ENCODE data around the gene SCN1A. TPM values are rescaled to one million over a fixed set of nuclear protein-coding genes. Genes with fewer than 3 reads are reported as not detected.

Gene SCN1A
- total RNA-seq, 6 donors from 2014 or later = 11.5 to 42.2 (median 17.6) TPM

DNA sequence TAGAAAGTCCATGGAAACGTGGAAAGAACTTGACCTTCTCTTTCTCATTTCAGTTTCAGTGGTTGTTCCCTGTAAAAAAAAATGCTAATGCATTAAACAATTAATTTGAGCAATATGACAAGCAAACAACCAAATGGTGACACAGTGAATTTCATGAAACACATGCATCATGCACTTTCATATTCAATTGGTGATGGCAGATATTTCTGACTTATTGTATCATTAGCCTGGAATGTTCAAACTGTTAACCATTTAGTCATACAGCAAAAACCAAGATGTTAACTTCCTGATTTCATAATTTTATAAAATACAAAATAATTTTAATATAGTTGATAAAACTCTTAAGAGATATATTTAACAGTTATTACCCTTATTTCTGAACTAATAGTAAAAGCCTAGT lies 85.5 kb downstream of the SCN1A start:
- ATAC-seq (ENCODE audit: low FRiP score in 2 of 2) = no peak
- Histone ChIP-seq H3K27me3 (no peaks in the 10 kb centered on the region), H3K9me3 (no peaks in the 10 kb centered on the region), H3K36me3 (no peaks in the 10 kb centered on the region), H3K4me3 (no peak overlapping the region), H3K27ac (no peak overlapping the region), H3K4me1 (no peaks in the 10 kb centered on the region)
- WGBS, 2 donors = 71 to 83% methylated on average over 1 of the region's 1 CpG
- DNase-seq = no peak
- TF ChIP-seq POLR2AphosphoS5 (IDR thresholded peaks at IDR 0.05) (no peak), POLR2A (IDR thresholded peaks at IDR 0.05) (no peak), EP300 (IDR thresholded peaks at IDR 0.05) (no peak), CTCF (IDR thresholded peaks at IDR 0.05) (no peak)

DNA sequence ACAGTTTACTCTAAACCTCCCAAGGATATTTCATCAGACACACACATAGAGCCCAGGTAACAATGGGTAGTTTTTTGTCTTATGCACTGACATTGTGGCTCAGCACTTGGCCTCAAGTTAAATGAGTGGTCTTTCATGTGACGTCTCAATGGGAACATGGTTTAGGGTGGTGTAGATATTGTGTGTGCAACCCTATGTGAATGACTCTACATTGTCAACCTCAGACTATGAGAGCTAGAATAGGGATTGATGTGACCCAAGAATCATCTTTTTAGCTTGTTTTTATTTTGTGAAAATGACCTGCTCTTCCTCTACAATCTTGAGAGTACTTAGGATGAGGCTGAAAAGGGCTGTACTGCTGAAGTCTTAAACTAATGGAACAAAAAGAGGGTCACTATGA lies 86.2 kb downstream of the SCN1A start:
- Histone ChIP-seq H3K36me3 (no peaks in the 10 kb centered on the region), H3K9me3 (no peaks in the 10 kb centered on the region), H3K27ac (no peak overlapping the region), H3K4me3 (no peak overlapping the region), H3K4me1 (no peaks in the 10 kb centered on the region), H3K27me3 (no peaks in the 10 kb centered on the region)
- ATAC-seq (ENCODE audit: low FRiP score in 2 of 2) = no peak
- DNase-seq = no peak
- WGBS, 2 donors = 89 to 100% methylated on average over 1 of the region's 1 CpG
- TF ChIP-seq EP300 (IDR thresholded peaks at IDR 0.05) (no peak), POLR2AphosphoS5 (IDR thresholded peaks at IDR 0.05) (no peak), CTCF (IDR thresholded peaks at IDR 0.05) (no peak), POLR2A (IDR thresholded peaks at IDR 0.05) (no peak)

DNA sequence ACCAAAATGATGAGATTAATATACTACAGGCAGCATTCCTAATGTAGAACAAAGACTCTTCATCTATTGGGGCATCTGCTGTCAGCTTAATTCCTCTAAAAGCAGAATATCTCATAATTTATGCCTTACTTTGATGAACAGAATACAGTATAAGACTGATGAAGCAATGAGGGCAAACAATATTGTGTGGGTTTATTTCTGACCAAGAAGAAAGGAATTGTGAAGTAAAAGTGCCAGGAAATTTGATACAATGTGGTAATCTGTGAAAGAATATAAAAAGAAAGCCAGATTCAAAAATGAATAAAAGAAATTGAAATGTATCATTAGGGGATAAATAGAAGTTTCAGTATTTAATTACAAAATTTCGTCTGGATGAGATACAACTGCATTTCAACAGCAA lies 95.5 kb downstream of the SCN1A start:
- Histone ChIP-seq H3K36me3 (no peaks in the 10 kb centered on the region), H3K4me1 (no peaks in the 10 kb centered on the region), H3K27ac (no peak overlapping the region), H3K4me3 (no peak overlapping the region), H3K27me3 (no peaks in the 10 kb centered on the region), H3K9me3 (no peaks in the 10 kb centered on the region)
- DNase-seq (no peak), ATAC-seq (ENCODE audit: low FRiP score in 2 of 2) (no peak)
- WGBS, 2 donors = 0 to 47% methylated on average over 1 of the region's 1 CpG
- TF ChIP-seq EP300 (IDR thresholded peaks at IDR 0.05) (no peak), CTCF (IDR thresholded peaks at IDR 0.05) (no peak), POLR2A (IDR thresholded peaks at IDR 0.05) (no peak), POLR2AphosphoS5 (IDR thresholded peaks at IDR 0.05) (no peak)

GRCh38 chr2:166031054-166031453 lies 96.8 kb downstream of the SCN1A start:
- no peaks in the 10 kb centered on the region for H3K4me1 ChIP-seq
- no peak for TF ChIP-seq CTCF (IDR thresholded peaks at IDR 0.05)
- TF ChIP-seq POLR2AphosphoS5 (IDR thresholded peaks at IDR 0.05) = no peak
- TF ChIP-seq POLR2A (IDR thresholded peaks at IDR 0.05) = no peak
- no peak for TF ChIP-seq EP300 (IDR thresholded peaks at IDR 0.05)
- H3K27ac ChIP-seq = no peak overlapping the region
- WGBS, 2 donors = 73 to 84% methylated on average over 2 of the region's 2 CpGs
- no peaks in the 10 kb centered on the region for H3K9me3 ChIP-seq
- no peaks in the 10 kb centered on the region for H3K36me3 ChIP-seq
- DNase-seq (no peak), ATAC-seq (ENCODE audit: low FRiP score in 2 of 2) (no peak)
- H3K27me3 ChIP-seq = no peaks in the 10 kb centered on the region
- no peak overlapping the region for H3K4me3 ChIP-seq

GRCh38 chr2:166025313-166025712 lies 102.5 kb downstream of the SCN1A start:
- ATAC-seq (ENCODE audit: low FRiP score in 2 of 2) = no peak
- no peak overlapping the region for H3K27ac ChIP-seq
- no peaks in the 10 kb centered on the region for H3K4me1 ChIP-seq
- no peaks in the 10 kb centered on the region for H3K9me3 ChIP-seq
- no peaks in the 10 kb centered on the region for H3K36me3 ChIP-seq
- no peak overlapping the region for H3K4me3 ChIP-seq
- no peaks in the 10 kb centered on the region for H3K27me3 ChIP-seq
- no peak for DNase-seq
- TF ChIP-seq POLR2AphosphoS5 (IDR thresholded peaks at IDR 0.05) (no peak), POLR2A (IDR thresholded peaks at IDR 0.05) (no peak), CTCF (IDR thresholded peaks at IDR 0.05) (no peak), EP300 (IDR thresholded peaks at IDR 0.05) (no peak)

Measured in upper lobe of left lung (tissue), 6 donors.